A673 (cell line): ENCODE data around the gene SLC4A2.

Experiments used
- EZH2 ChIP-seq: fragments of 200-600 bp; sonication (generic); IDR thresholded peaks from 2 replicates; pipeline ENCODE4 v1.6.1; 2017; ENCODE audit warnings: borderline replicate concordance, low read depth, mild to moderate bottlenecking, mixed read lengths, antibody characterized with exemption, low read length; ENCODE audit not compliant: poor library complexity, severe bottlenecking
- TF ChIP-seq, protein P1 (sequence below): fragments of 300-800, 200-600 bp; sonication (generic); conservative IDR thresholded peaks from 2 replicates; pipeline ENCODE4 v1.5.1; 2017; ENCODE audit warnings: low read depth, mild to moderate bottlenecking, antibody characterized with exemption, low read length, moderate library complexity, mixed read lengths

DNA sequence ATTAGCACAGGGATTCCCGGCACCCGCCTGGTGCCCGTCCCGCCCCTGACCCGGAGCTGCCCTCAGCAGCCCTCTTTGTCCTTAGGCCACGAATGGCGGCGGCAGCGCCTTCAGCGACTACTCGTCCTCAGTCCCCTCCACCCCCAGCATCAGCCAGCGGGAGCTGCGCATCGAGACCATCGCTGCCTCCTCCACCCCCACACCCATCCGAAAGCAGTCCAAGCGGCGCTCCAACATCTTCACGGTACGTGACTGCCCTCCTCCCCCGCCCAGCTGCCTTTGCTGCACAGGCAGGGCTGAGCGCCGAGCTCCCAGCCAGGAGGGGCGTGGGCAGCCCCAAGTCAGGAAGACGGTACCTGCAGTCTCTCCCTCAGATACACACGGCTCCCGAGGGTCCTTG is 60.5 kb downstream of the SLC4A2 start:
- TF ChIP-seq, protein P1, sequence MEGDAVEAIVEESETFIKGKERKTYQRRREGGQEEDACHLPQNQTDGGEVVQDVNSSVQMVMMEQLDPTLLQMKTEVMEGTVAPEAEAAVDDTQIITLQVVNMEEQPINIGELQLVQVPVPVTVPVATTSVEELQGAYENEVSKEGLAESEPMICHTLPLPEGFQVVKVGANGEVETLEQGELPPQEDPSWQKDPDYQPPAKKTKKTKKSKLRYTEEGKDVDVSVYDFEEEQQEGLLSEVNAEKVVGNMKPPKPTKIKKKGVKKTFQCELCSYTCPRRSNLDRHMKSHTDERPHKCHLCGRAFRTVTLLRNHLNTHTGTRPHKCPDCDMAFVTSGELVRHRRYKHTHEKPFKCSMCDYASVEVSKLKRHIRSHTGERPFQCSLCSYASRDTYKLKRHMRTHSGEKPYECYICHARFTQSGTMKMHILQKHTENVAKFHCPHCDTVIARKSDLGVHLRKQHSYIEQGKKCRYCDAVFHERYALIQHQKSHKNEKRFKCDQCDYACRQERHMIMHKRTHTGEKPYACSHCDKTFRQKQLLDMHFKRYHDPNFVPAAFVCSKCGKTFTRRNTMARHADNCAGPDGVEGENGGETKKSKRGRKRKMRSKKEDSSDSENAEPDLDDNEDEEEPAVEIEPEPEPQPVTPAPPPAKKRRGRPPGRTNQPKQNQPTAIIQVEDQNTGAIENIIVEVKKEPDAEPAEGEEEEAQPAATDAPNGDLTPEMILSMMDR, result no peak
- TF ChIP-seq EZH2, result no peak
